NCI-H345 (cell line): ENCODE measurements around the gene TNS3.

ENCODE experiments used
- DNase-seq: peaks from one replicate; lab custom pipeline; 2025; lab: John Stamatoyannopoulos, UW

TNS3 gene

DNA sequence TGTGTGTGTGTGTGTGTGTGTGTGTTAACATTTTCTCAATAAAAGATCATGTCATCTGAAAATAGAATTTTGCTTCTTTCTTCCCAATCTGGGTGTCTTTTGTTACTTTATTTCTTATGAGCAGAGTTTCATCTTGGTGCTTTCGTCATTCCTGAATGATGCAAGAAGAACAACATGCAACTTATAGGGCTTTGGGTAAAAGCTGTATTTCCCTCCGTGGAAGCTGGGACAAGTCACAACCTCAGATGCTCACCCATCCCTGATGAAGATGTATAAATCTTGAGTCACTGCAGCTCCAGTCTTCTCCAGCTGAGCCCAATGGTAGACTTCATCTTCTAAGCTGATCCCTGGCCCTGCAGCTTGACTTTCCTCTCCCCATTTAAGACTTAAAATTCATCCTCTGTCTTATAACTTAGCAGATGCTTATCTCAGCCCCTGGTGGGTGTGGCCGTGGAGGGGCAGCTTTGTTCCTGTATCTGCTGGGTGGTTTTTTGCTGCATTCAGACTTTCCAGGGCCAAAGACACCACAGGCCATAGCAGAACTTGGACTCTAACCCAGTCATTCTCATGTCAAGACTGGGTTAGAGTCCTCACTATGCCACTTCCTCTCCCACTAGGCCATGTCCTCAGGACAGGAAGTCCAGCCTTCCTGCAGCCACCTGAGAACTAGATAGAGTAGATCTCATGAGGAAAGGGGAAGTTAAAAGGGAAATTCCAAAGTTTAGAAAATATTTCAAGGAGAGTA, 356.4 kb downstream of the TNS3 start:
- no peak for DNase-seq
